HepG2 (cell line): Measurements from ENCODE around the gene PRICKLE2. TPM values are rescaled to one million over a fixed set of nuclear protein-coding genes. Genes with fewer than 3 reads are reported as not detected.

ENCODE experiments used
- ATAC-seq: fragments of 200-7000 bp; cut with Tn5 transposase; 3 replicates; pipeline ENCODE4 v1.9.1; 2020; ENCODE audit warnings: mild to moderate bottlenecking, moderate library complexity
- BruUV-seq: library from RNA; stranded (reverse); fragments of 400-500 nt; replicated peaks from 2 replicates; lab custom pipeline; 2021; lab: Mats Ljungman, UMichigan
- CTCF ChIA-PET: fragments of 300-600 bp; formaldehyde crosslinking; extraction: SDS; loops from one replicate; lab custom pipeline; 2021; ENCODE audit warnings: low total read pairs, inconsistent platforms, low intra/inter-chr PET ratio; lab: Yijun Ruan, JAX
- POLR2A ChIA-PET: fragments of 350-600 bp; sonication (Branson Sonifier 250); formaldehyde crosslinking; loops from one replicate; lab custom pipeline; 2020; ENCODE audit warnings: antibody characterized with exemption, inconsistent platforms; lab: Yijun Ruan, JAX
- DNase-seq: peaks from one replicate; pipeline ENCODE4 v3.0.0-alpha.2; 2015; ENCODE audit warnings: low spot score
- FAIRE-seq: peaks from 3 replicates; lab custom pipeline; 2011; peaks lifted over from hg19 to GRCh38; lab: Jason Lieb, UNC
- H2AFZ ChIP-seq: one replicate; pipeline ENCODE4 v1.6.1; 2011; ENCODE audit warnings: low read length, inconsistent platforms
- H3K27ac ChIP-seq: fragments of 300-600 bp; 3 replicates; pipeline ENCODE4 v1.8.0; 2011; ENCODE audit warnings: mixed run types, mild to moderate bottlenecking, mixed read lengths, low read length, inconsistent platforms; ENCODE audit not compliant: insufficient read depth; ENCODE audit errors: extremely low read length
- H3K27me3 ChIP-seq, 2 experiments: fragments of 200-600 bp in 1 of 2; 2 replicates in 1 of 2; 3 replicates in 1 of 2; pipeline versions ENCODE4 v1.6.0 to v1.8.0; 2011; ENCODE audit warnings: low read length in 2 of 2, mild to moderate bottlenecking in 2 of 2, moderate library complexity in 2 of 2, inconsistent platforms in 1 of 2; ENCODE audit not compliant: insufficient read depth in 2 of 2, control insufficient read depth in 1 of 2
- H3K36me3 ChIP-seq, 2 experiments: fragments of 200-600 bp in 1 of 2; replicated peaks in 1 of 2; 2 replicates in 1 of 2; 3 replicates in 1 of 2; pipeline versions ENCODE4 v1.5.1 to v1.8.0; 2011; ENCODE audit warnings: low read length in 2 of 2, inconsistent platforms in 1 of 2; ENCODE audit not compliant: insufficient read depth in 2 of 2, control insufficient read depth in 1 of 2
- H3K4me1 ChIP-seq: 2 replicates; pipeline ENCODE4 v1.5.1; 2012; ENCODE audit warnings: low read length, inconsistent platforms; ENCODE audit not compliant: insufficient read depth
- H3K4me2 ChIP-seq: 2 replicates; pipeline ENCODE4 v1.6.0; 2011; ENCODE audit warnings: low read depth, low read length, inconsistent platforms
- H3K4me3 ChIP-seq, 3 experiments: fragments of 200-600 bp in 1 of 3; sonication (generic), shearing (Covaris generic) in 1 of 3; replicated peaks in 1 of 3; 2 replicates each; pipeline ENCODE4 v1.5.1; 2011 to 2016; ENCODE audit warnings: low read length in 3 of 3, inconsistent platforms in 2 of 3, low read depth in 2 of 3, mild to moderate bottlenecking in 2 of 3, control low read depth in 1 of 3, mixed read lengths in 1 of 3; ENCODE audit not compliant: insufficient read depth in 1 of 3
- H3K79me2 ChIP-seq: one replicate; pipeline ENCODE4 v1.6.1; 2011; ENCODE audit warnings: low read length, inconsistent platforms; ENCODE audit not compliant: insufficient read depth
- H3K9ac ChIP-seq: 2 replicates; pipeline ENCODE4 v1.6.0; 2011; ENCODE audit warnings: mild to moderate bottlenecking, low read depth, low read length, inconsistent platforms; ENCODE audit not compliant: insufficient read depth
- H3K9me3 ChIP-seq: 2 replicates; pipeline ENCODE4 v1.5.1; 2012; ENCODE audit warnings: mild to moderate bottlenecking, low read length
- H4K20me1 ChIP-seq: 2 replicates; pipeline ENCODE4 v1.6.0; 2011; ENCODE audit warnings: inconsistent platforms, mild to moderate bottlenecking, low read length, moderate library complexity; ENCODE audit not compliant: insufficient read depth
- ELF1 ChIP-seq: sonication (generic); formaldehyde crosslinking; IDR thresholded peaks from 2 replicates; pipeline ENCODE4 v1.4.0; 2020; ENCODE audit warnings: missing genetic modification reagents
- MATR3 ChIP-seq: sonication (generic); formaldehyde crosslinking; IDR thresholded peaks from 2 replicates; pipeline ENCODE4 v1.4.0; 2020; ENCODE audit warnings: missing genetic modification reagents
- SCMH1 ChIP-seq: sonication (generic); formaldehyde crosslinking; IDR thresholded peaks from 2 replicates; pipeline ENCODE4 v1.9.0; 2021; ENCODE audit warnings: missing genetic modification reagents, mild to moderate bottlenecking, borderline replicate concordance
- TBX2 ChIP-seq: sonication (generic); formaldehyde crosslinking; IDR thresholded peaks from 2 replicates; pipeline ENCODE4 v1.5.0; 2020; ENCODE audit warnings: missing genetic modification reagents, mild to moderate bottlenecking, borderline replicate concordance
- WIZ ChIP-seq: sonication (generic); formaldehyde crosslinking; IDR thresholded peaks from 2 replicates; pipeline ENCODE4 v1.5.1; 2020; ENCODE audit warnings: mild to moderate bottlenecking, missing genetic modification reagents
- WGBS: methylation state at CpG from one replicate; pipeline ENCODE4 v1.1.6; 2017; ENCODE audit warnings: low lambda C conversion rate; 5-methylcytosine and 5-hydroxymethylcytosine counted together
- in situ Hi-C: cut with HindIII; loops from 2 replicates; pipeline ENCODE4 v1.10.0; 2017; ENCODE audit warnings: low pct_unique_long_range_greater_than_20kb; ENCODE audit not compliant: extremely low pct_ligation_motif_present
- intact Hi-C: fragments of 100-400 bp; cut with micrococcal nuclease; formaldehyde crosslinking; loops from one replicate; pipeline ENCODE4 v1.10.0; 2022; ENCODE audit not compliant: unreplicated experiment
- polyA plus RNA-seq, 8 experiments: library from polyadenylated mRNA; depleted of rRNA in 3 of 8; stranded (reverse) in 7 of 8; unstranded in 1 of 8; fragments of >200 nt; fragmentation: Illumina TruSeq in 4 of 8; extraction: Trizol in 4 of 8; gene quantifications; 2 replicates each; pipeline versions ENCODE4 v1.2.1 to v1.2.3, GENCODE V29; 2011 to 2016; ENCODE audit warnings: low read depth in 4 of 8, missing spikeins in 1 of 8, mixed read lengths in 1 of 8; ENCODE audit not compliant: insufficient read depth in 1 of 8
- total RNA-seq, 5 experiments: library from RNA; depleted of rRNA; stranded (reverse); fragments of >200 nt; fragmentation: Illumina TruSeq; extraction: Trizol; gene quantifications; 2 replicates each; pipeline ENCODE4 v1.2.3, GENCODE V29; 2016; ENCODE audit warnings: low read depth in 1 of 5
- TF ChIP-seq, protein P1 (sequence below): sonication (generic); formaldehyde crosslinking; IDR thresholded peaks from 2 replicates; pipeline ENCODE4 v1.4.0; 2020; ENCODE audit warnings: mild to moderate bottlenecking, missing genetic modification reagents

The PRICKLE2 gene
- total and polyA plus RNA-seq, 2 of the 13 experiments (the other 11 are each of a cell fraction or from before 2014, with no cell fraction given): 0.01 to 0.07 TPM

DNA sequence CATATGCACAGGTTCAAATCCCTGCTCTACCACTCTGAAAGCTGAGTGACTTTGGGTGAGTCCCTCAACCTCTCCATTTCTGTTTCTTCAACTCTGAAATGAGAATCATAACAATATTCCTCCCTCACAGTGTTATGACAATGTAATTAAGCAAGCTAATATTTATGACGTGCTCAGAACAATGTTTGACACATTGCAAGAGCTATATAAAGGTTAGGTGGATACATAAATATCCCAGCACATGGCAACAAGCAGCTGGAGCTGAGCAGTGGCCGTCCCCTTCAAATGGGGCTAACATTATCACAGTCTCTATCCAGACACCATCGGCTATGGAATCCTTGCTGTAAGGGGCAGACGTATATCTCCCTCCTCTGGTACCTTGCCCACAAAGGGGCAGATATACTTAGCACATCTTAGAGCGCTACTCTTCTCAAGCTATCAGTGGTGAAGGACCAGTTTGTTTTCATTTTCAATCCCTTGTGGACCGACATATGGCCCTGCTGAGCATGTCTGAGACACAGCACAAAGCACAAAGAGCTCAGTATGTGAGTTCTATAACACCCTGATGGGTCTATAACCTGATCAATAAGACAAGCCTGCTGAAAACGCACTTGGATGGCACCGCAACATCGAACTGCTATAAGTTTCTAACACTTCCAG, 80.9 kb downstream of the PRICKLE2 start:
- H4K20me1 ChIP-seq: no peaks in the 10 kb centered on the region
- no peak overlapping the region for H3K4me2 ChIP-seq
- 34% methylated on average over 7 of the region's 9 CpGs for WGBS
- in situ Hi-C loops (no loop called here), intact Hi-C loops (no loop called here)
- ChIA-PET POLR2A (no interaction called here), CTCF (no interaction called here)
- TF ChIP-seq SCMH1 (CRISPR knock-in tag) (no peak), TBX2 (CRISPR knock-in tag) (no peak), WIZ (CRISPR knock-in tag) (no peak), MATR3 (CRISPR knock-in tag) (no peak), ELF1 (CRISPR knock-in tag) (no peak)
- TF ChIP-seq, protein P1, sequence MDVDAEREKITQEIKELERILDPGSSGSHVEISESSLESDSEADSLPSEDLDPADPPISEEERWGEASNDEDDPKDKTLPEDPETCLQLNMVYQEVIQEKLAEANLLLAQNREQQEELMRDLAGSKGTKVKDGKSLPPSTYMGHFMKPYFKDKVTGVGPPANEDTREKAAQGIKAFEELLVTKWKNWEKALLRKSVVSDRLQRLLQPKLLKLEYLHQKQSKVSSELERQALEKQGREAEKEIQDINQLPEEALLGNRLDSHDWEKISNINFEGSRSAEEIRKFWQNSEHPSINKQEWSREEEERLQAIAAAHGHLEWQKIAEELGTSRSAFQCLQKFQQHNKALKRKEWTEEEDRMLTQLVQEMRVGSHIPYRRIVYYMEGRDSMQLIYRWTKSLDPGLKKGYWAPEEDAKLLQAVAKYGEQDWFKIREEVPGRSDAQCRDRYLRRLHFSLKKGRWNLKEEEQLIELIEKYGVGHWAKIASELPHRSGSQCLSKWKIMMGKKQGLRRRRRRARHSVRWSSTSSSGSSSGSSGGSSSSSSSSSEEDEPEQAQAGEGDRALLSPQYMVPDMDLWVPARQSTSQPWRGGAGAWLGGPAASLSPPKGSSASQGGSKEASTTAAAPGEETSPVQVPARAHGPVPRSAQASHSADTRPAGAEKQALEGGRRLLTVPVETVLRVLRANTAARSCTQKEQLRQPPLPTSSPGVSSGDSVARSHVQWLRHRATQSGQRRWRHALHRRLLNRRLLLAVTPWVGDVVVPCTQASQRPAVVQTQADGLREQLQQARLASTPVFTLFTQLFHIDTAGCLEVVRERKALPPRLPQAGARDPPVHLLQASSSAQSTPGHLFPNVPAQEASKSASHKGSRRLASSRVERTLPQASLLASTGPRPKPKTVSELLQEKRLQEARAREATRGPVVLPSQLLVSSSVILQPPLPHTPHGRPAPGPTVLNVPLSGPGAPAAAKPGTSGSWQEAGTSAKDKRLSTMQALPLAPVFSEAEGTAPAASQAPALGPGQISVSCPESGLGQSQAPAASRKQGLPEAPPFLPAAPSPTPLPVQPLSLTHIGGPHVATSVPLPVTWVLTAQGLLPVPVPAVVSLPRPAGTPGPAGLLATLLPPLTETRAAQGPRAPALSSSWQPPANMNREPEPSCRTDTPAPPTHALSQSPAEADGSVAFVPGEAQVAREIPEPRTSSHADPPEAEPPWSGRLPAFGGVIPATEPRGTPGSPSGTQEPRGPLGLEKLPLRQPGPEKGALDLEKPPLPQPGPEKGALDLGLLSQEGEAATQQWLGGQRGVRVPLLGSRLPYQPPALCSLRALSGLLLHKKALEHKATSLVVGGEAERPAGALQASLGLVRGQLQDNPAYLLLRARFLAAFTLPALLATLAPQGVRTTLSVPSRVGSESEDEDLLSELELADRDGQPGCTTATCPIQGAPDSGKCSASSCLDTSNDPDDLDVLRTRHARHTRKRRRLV (CRISPR knock-in tag): no peak
- H3K27ac ChIP-seq: no peak overlapping the region
- no peak for DNase-seq
- no peak overlapping the region for H3K4me3 ChIP-seq
- no peaks in the 10 kb centered on the region for H3K9me3 ChIP-seq
- no TSS peak for BruUV-seq
- no peak for FAIRE-seq
- ATAC-seq: no peak
- H3K27me3 ChIP-seq: no peaks in the 10 kb centered on the region
- no peaks in the 10 kb centered on the region for H3K36me3 ChIP-seq
- no peaks in the 10 kb centered on the region for H3K79me2 ChIP-seq
- H3K9ac ChIP-seq: no peak overlapping the region
- no peaks in the 10 kb centered on the region for H3K4me1 ChIP-seq
- no peak overlapping the region for H2AFZ ChIP-seq
